GM21390 (cell line): Measurements from ENCODE around the gene ZNF490.
A peak's percentile ranks its signal among the peaks of the same experiment; 100 is the strongest.
"Not testable (repeated sequence)": the region's sequence is repeated elsewhere in the genome, so short reads cannot be mapped to it uniquely, and the experiment has no call there.

Experiments
- ATAC-seq: cut with Tn5 transposase; IDR thresholded peaks from one replicate; pipeline ENCODE4 v1.9.1; 2021; ENCODE audit not compliant: unreplicated experiment

The ZNF490 gene

GRCh38 chr19:12623361-12624031 is 12.9 kb upstream of the ZNF490 start:
- ATAC-seq = no peak

- ATAC-seq = not testable (repeated sequence)
Observed at GRCh38 chr19:12621253-12622024, 10.8 kb upstream of the ZNF490 start.

DNA sequence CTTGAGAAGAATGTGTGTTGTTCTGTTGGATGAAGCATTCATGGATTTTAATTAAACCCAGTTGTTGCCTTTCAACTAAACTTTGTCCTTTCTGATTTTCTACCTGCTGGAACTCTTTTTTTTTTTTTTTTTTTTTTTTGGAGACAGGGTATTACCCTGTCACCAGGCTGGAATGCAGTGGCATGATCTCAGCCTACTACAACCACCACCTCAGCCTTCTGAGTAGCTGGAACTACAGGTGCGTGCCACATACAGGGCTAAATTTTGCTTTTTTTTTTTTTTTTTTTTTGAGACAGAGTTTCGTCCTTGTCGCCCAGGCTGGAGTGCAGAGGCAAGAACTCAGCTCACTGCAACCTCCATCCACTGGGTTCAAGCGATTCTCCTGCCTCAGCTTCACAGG is 7.0 kb upstream of the ZNF490 start:
- ATAC-seq = no peak

DNA sequence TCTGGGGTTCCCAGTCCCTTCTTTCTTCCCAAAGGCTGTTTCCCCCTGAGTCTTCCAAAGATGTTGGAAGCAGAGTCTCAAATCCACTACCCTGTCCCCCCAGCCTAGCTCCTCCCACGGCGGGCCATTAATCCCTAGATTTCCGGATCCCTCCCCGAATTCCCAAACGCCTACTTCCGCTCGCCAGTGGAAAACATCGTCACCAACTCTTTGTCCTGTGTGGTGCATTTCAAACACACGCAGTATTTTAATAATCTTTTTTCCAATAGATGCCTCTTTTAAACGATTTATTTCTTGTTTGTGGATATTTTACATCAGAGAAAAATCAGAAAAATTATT is 717 bp upstream of the ZNF490 start:
- ATAC-seq = no peak

GRCh38 chr19:12607631-12608030 is 3.0 kb downstream of the ZNF490 start:
- ATAC-seq = no peak

- ATAC-seq = no peak
Observed at GRCh38 chr19:12606796-12607195, 3.8 kb downstream of the ZNF490 start.

- ATAC-seq = no peak
Observed at GRCh38 chr19:12603714-12604113, 6.9 kb downstream of the ZNF490 start.

- ATAC-seq = no peak
Observed at GRCh38 chr19:12597594-12597993, 13.0 kb downstream of the ZNF490 start.

- ATAC-seq = no peak
Observed at GRCh38 chr19:12596927-12597548, 13.6 kb downstream of the ZNF490 start.

DNA sequence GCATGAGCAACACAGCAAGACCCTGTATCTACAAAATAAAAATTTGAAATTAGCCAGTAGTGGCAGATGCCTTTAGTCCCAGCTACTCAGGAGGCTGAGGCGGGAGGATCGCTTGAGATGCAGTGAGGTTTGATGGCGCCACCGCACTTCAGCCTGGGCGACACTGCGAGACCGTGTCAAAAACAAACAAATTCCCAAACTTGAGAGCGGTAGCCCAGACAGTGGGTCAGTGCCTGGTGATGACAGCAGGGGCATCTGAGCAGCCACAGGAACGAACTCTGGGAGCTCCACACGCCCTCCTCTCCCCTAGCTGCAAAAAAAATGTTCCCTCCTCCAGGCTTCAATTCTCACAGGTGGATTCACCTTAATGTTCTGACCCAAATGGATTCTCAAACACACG is 14.1 kb downstream of the ZNF490 start:
- no peak for ATAC-seq

DNA sequence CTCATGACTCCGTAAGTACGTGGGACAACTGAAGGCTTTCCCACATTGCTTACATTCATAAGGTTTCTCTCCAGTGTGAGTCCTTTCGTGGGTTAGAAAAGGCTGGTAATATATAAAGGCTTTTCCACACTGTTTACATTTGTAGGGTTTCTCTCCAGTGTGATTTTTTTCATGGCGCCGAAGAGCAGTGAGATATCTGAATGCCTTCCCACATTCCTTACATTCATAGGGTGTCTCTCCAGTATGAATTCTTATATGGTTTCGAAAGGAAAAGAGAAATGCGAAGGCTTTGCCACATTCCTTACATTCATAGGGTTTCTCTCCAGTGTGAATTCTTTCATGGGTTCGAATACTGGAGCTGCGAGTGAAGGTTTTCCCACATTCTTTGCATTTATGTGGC is 29.5 kb downstream of the ZNF490 start:
- no peak for ATAC-seq

DNA sequence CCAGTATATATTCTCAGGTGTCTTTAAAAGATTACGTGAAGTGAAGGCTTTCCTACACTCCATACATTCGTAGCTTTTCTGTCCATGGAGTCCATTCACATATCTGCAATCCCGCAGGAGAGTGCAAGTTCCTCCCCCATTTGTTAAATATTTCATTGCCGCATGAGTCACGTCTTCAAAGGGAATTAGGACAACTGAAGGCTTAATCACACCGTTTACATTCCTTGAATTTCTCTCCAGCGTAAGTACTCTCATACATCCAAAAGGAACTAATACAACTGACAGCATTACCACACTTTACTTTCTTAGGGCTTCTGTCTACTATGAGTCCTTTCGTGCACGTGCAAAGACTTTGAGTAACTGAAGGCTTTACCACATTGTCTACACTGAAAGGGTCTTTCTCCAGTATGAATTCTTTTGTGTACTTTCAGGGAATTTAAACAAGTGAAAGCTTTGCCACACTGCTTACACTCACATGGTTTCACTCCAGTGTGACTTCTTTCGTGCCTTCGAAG is 30.4 kb downstream of the ZNF490 start:
- no peak for ATAC-seq

GRCh38 chr19:12578641-12579040 is 32.0 kb downstream of the ZNF490 start:
- no peak for ATAC-seq

DNA sequence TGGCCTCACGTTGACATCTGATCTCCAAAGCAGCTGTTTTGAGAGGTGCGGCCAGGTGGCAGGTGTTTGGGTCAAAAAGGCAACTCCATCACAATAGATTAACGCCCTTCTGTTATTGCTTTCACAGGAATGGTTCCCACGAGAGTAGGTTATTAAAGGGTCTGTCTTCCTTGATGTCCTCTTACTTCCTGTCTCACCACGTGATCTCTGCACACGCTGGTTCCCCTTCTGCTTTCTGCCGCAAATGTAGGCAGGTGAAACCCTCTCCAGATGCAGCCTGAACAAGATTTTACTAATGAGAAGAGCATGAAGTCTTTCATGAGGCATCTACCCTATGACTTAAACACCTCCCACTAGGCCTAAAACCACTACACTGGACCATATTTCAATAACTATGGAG is 36.6 kb downstream of the ZNF490 start:
- ATAC-seq = no peak

DNA sequence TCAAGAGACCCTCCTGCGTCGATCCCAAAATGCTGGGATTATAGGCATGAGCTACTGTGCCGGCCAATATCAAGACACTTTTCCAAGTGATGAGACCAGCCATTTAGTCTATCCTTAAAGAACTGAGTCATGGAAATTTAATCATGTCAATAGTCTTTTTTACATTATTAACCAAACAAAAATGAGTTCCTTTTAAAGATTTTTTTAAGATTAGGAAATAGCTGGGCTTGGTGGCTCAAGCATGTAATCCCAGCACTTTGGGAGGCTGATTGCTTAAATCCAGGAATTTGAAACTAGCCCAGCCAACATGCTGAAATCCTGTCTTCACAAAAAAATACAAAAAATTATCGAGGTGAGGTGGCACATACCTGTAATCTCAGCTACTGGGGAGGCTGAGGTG is 42.7 kb downstream of the ZNF490 start:
- no peak for ATAC-seq

DNA sequence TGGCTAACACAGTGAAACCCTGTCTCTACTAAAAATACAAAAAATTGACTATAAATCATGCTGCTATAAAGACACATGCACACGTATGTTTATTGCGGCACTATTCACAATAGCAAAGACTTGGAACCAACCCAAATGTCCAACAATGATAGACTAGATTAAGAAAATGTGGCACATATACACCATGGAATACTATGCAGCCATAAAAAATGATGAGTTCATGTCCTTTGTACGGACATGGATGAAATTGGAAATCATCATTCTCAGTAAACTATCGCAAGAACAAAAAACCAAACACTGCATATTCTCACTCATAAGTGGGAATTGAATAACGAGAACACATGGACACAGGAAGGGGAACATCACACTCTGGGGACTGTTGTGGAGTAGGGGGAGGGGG is 44.2 kb downstream of the ZNF490 start:
- not testable (repeated sequence) for ATAC-seq

GRCh38 chr19:12564016-12564664 is 46.5 kb downstream of the ZNF490 start:
- ATAC-seq = no peak

- ATAC-seq = no peak
Observed at GRCh38 chr19:12555456-12555930, 55.1 kb downstream of the ZNF490 start.

DNA sequence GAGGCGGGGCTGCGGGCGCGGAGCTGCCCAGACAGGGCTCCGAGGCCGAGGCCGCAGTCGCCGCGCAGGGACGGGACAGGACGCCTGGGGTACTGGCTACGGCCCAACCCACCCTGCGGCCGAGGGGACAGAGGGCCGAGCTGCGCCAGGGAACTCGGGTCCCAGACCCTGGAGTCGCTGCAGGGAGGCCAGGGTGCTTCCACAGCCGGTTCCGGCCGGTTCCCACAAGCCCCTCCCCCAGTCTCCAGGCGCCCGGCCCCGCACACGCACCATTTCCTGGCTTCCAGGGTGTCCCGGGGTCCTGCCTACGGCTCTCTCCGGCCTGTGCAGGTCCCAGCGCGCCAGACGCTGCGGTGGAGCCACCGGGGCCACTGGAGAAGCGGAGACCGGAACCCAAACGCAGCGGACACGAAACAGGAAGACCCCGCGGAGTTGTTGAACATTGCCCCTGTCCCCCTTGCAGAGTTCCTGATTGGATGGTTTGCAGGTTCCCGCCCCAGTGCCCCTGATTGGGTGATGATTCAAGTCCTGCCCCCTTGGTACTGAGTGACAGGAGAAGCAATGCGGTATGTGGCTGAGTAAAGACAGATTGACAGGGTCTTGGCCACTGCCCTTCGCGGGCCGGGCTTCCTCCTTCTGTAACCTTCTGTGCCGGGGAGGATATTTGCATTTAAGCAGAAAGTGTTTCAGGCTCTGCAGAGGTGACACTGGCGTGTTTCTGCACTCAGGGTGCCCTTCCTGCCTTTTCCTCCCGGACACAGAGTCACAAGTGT is 59.4 kb downstream of the ZNF490 start, which contains the start of gene ZNF564:
Gene ZNF564 (minus strand): TSS at position 423 of the 773 bp plus-strand sequence. CDS start 150 bp downstream, at position 273.
- peak; percentile 96 for ATAC-seq

GRCh38 chr19:12546903-12547302 is 63.7 kb downstream of the ZNF490 start:
- no peak for ATAC-seq
